SKM-1 treated with dmso at 0.1 percent for 144 hours (cell line): ENCODE measurements around the gene SLC2A5.

Experiments
- DNase-seq: peaks from one replicate; lab custom pipeline; 2025; ENCODE audit not compliant: unreplicated experiment; lab: John Stamatoyannopoulos, UW

The SLC2A5 gene, protein sequence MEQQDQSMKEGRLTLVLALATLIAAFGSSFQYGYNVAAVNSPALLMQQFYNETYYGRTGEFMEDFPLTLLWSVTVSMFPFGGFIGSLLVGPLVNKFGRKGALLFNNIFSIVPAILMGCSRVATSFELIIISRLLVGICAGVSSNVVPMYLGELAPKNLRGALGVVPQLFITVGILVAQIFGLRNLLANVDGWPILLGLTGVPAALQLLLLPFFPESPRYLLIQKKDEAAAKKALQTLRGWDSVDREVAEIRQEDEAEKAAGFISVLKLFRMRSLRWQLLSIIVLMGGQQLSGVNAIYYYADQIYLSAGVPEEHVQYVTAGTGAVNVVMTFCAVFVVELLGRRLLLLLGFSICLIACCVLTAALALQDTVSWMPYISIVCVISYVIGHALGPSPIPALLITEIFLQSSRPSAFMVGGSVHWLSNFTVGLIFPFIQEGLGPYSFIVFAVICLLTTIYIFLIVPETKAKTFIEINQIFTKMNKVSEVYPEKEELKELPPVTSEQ

GRCh38 chr1:9069326-9070100 is at the start of gene SLC2A5:
Gene SLC2A5, minus strand, starts transcription at chr1:9069635. Its CDS starts 99 bp downstream, at chr1:9069536.
- peak; percentile 89 for DNase-seq

GRCh38 chr1:9118186-9118585 is 48.8 kb upstream of the SLC2A5 start:
- no peak for DNase-seq

DNA sequence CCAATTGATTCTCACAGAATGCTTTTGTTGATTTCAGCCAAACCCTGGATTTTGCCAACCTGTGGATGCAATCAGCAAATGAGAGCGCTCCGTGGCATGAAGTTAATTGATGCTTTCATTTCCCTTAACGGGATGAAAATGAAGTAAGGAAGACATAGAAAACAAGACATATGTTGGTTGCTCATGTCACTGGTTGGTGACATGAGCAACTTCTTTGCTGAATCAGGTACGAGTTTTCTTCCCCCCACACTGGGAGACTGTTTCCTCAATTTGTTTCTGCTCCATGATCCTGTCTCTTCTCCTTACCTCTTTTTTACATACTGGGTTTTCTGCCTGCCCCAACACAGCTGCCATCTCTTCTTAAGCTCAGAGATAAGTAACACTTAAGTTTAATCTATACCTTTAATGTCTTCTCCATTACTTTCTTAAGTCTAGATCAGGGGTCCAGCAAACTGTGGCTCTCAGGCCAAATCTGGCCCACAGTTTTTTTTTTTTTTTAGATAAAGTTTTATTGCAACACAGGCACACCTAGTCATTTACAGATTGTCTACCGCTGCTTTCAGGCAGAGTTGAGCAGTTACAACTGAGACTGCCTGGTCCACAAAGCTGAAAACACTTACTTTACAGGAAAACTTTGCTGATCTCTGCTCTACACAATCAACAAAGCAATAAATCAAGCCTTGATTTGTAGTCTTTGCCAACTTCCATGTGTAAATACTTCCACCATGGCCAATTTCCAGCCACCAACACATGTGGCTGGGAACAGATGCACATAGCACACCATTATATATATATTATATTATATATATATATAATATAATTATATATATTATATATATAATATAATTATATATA is 46.1 kb upstream of the SLC2A5 start:
- DNase-seq, result no peak

DNA sequence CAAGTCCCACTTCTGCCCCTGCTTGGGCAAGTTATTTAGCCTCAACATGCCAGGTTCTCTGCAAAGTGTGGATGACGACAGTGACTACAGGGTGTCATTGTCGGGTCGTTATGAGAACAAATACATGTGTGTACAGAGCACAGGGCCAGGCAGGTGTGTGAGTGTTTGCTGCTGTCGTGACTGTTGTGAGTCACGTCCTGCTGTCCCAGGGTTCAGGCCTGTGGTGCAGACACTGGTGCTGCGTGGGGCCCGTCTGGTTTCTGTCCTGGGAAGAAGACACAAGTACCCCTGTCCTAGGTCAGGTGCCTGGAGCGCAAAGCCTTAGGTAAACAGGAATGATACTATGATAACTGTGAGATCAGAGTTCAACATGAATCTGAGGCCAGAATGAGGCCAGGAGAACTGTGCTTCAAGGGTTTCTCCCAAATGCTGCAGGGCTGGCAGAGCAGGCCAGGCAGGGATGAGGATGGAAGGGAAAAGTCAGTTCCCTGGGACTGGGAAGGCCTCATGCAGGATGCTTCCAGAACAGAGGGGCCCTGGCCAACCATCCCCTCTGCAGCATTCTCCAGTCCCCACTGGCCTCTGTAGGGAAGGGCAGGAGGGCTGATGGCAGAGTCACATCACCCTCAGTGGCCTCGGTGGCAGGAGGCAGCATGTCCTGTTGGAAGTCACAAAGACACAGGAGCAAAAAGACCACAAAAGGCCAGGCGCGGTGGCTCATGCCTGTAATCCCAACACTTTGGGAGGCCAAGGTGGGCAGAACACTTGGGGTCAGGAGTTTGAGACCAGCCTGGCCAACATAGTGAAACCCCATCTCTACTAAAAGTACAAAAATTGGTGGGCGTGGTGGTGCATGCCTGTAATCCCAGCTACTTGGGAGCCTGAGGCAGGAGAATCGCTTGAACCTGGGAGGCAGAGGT is 43.8 kb upstream of the SLC2A5 start:
- no peak for DNase-seq

DNA sequence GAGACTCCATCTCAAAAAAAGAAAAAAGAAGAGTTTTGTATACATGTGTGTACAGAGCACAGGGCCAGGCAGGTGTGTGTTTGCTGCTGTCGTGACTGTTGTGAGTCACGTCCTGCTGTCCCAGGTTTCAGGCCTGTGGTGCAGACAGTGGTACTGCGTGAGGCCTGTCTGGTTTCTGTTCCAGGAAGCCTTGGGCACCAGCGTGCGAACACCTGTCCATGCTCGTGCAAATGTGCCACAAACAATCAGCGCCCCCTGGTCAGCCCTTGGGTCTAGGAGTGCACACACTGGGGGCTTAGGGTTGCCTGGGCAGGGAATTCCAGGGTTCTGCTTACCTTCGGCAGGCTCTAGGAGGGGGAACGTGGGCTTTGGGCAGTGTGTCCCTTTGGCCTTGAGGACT is 42.5 kb upstream of the SLC2A5 start:
- DNase-seq, result no peak

GRCh38 chr1:9111357-9111691 is 41.9 kb upstream of the SLC2A5 start:
- DNase-seq, result no peak

- DNase-seq, result peak; percentile 76
These were observed 41.4 kb upstream of the SLC2A5 start for GRCh38 chr1:9110669-9111356.

DNA sequence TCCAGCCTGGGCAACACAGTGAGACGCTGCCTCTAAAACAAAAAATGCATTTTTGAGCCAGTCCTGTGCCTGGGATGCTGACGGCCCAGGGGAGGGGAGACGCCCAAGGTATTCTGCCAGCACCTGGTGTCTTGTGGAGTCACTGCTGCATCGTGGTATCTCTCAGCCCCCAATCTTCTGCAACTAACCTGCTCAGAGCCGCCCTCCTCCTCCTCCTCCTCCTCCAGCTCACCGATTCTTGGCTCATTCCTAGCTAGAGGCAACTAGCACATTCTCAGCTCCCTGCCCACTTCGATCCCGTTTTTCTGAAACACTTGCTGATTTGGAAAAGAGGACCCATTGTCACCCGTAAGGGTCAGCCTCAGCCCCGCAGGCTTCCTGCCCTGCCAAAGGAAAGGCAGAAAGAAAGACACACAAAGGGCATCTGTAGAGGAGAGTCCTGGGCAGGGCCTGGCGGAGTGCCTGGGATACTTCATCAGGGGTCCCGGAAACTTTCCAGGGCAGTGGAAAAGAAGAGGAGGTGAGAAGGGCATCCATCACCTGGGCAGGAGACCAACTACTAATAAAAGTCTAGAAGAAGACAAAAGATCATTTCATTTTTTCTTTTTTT is 38.7 kb upstream of the SLC2A5 start:
- no peak for DNase-seq

- DNase-seq, result no peak
These were observed 37.7 kb upstream of the SLC2A5 start for GRCh38 chr1:9107136-9107535.

DNA sequence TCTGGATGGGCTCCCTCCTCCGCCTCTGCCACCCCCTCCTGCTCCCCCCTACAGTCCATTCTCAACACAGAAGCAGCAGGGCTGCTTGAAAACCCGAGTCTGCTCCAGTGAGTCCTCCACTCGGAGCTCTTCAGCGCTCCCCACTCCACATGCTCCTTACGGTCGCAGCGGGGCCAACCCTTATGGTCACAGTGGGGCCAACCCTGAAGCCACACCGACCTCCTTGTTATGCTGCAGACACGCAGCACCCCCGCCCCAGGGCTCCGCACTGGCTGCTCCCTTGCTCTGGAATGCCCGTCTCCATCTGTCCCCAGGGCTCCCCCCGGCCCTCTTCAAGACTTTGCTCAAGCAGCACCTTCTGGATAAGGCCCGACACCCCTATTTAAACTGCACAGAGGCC is 36.9 kb upstream of the SLC2A5 start:
- no peak for DNase-seq

DNA sequence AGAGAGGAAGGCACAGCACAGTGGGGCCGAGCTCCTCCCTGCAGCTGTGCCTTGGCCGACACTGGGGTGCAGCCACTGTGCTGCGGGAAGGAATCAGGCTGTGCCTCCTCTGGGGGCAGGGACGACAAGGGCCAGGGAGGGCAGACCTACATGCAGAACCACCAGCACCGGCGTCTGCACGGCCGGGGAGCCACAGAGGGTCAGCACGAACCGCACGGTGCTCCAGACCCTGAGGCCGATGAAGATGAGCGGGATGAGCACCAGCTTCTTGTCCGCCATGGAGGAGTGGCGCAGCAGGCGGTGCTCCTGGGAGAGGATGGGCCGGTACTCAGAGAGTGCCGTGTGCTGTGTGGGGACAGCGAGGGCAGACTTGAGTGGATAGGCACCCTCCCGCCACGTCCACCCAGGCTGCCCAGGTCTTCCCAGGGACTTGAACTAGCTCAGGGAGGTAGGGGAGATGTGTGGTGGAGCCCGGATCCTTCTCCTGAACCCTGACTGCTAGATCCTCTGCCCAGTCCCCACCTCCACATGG is 36.0 kb upstream of the SLC2A5 start:
- DNase-seq, result no peak

- peak; percentile 74 for DNase-seq
These were observed 32.2 kb upstream of the SLC2A5 start for GRCh38 chr1:9101510-9102146.

- DNase-seq, result no peak
These were observed 31.1 kb upstream of the SLC2A5 start for GRCh38 chr1:9100471-9101043.

DNA sequence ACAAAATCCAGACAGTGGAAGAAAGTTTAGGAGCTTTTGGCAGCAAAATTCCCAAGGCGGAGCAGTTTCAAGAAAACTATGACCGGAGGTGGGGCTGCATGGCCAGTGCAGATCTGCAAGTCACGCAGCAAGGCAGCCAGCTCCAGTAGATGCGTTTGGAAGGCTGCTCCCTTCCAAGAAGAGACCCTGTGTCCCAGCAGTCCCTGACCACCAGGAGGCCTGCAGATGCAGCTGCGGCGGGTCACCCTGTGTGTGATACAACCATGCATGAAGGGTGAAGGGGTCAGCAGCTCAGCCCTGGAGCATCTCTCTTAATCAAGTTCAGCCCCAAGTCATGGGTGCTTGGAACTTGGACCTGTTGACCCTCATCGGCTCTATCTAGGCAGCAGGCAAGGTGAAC is 30.1 kb upstream of the SLC2A5 start:
- no peak for DNase-seq

GRCh38 chr1:9097947-9098705 is 28.7 kb upstream of the SLC2A5 start:
- no peak for DNase-seq

DNA sequence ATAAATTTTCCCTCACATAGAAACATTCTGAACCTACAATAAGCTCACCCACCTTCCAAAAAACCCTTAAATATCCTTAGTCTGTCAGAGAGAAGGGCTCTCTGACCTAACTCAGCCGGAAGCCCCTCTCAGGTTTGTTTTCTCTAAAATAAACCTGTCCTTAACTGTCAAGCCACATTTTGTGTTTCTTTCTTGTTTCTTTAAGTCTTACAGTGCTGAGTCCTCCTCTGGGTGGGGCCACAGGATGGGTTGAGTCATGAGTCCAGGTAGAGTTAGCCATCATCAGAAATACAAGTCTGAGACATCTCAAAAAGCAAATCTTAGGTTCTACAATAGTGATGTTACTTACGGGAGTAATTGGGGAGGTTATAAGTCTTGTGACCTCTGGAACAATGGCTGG is 26.4 kb upstream of the SLC2A5 start:
- no peak for DNase-seq

DNA sequence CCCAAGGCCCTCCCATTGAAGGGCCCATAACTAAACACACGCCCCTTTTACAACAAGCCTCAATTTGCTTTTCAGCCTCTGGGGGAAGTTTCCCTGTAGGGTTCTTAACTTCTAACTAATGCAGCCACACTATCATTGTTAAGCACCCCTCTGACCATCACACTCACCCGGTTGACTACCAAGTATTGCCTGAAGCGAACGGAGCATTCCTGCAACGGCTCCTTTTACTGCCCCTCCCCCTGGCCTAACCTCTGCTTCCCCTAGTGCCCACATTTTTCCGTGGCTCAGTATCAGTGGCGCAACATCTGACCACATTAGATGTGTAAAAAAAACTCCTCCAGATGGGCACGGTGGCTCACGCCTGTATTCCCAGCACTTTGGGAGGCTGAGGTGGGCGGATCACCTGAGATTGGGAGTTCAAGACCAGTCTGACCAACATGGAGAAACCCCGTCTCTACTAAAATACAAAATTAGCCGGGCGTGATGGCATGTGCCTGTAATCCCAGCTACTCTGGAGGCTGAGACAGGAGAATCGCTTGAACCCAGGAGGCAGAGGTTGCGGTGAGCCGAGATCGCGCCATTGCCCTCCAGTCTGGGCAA is 24.7 kb upstream of the SLC2A5 start:
- DNase-seq, result peak; percentile 83
